Neural progenitor cell (in vitro differentiated cells): ENCODE results near the gene MICAL2. TPM values are rescaled to one million over a fixed set of nuclear protein-coding genes. Genes with fewer than 3 reads are reported as not detected.

Source experiments
- DNase-seq: peaks from one replicate; pipeline ENCODE4 v3.0.0-alpha.2; 2016; ENCODE audit warnings: low spot score
- H2AFZ ChIP-seq: fragments of 200-600 bp; sonication (generic); replicated peaks from 2 replicates; pipeline ENCODE4 v1.6.1; 2016; ENCODE audit warnings: antibody characterized with exemption
- H3F3A ChIP-seq: fragments of 200-600 bp; sonication (generic); 2 replicates; pipeline ENCODE4 v1.6.1; 2016; ENCODE audit warnings: antibody characterized with exemption, low read depth
- H3K27ac ChIP-seq: fragments of 200-600 bp; sonication (generic); 2 replicates; pipeline ENCODE4 v1.5.1; 2016; ENCODE audit warnings: mild to moderate bottlenecking
- H3K27me3 ChIP-seq: fragments of 200-600 bp; sonication (generic); 2 replicates; pipeline ENCODE4 v1.6.1; 2016; ENCODE audit warnings: mild to moderate bottlenecking, moderate library complexity
- H3K36me3 ChIP-seq: fragments of 200-600 bp; sonication (generic); 2 replicates; pipeline ENCODE4 v1.5.1; 2016
- H3K4me1 ChIP-seq: fragments of 200-600 bp; sonication (generic); 2 replicates; pipeline ENCODE4 v1.6.1; 2016; ENCODE audit warnings: mixed run types
- H3K4me2 ChIP-seq: fragments of 200-600 bp; sonication (generic); 2 replicates; pipeline ENCODE4 v1.6.1; 2016
- H3K4me3 ChIP-seq: fragments of 200-600 bp; sonication (generic); 2 replicates; pipeline ENCODE4 v1.5.1; 2016
- H3K79me2 ChIP-seq: fragments of 200-600 bp; sonication (generic); 2 replicates; pipeline ENCODE4 v1.6.1; 2016; ENCODE audit warnings: low read depth
- H3K9ac ChIP-seq: fragments of 200-600 bp; sonication (generic); 2 replicates; pipeline ENCODE4 v1.6.1; 2016
- H3K9me3 ChIP-seq: fragments of 200-600 bp; sonication (generic); 2 replicates; pipeline ENCODE4 v1.5.1; 2016; ENCODE audit warnings: low read depth
- H4K20me1 ChIP-seq: fragments of 200-600 bp; sonication (generic); 2 replicates; pipeline ENCODE4 v1.6.1; 2016; ENCODE audit warnings: low read depth
- H3K27ac Mint-ChIP-seq: 3 replicates; pipeline ENCODE4 v1.8.0; 2021; ENCODE audit warnings: mixed read lengths
- H3K27me3 Mint-ChIP-seq: 2 replicates; pipeline ENCODE4 v1.8.0; 2022; ENCODE audit warnings: low read depth, mild to moderate bottlenecking, inconsistent platforms, moderate library complexity, mixed read lengths; ENCODE audit not compliant: insufficient read depth
- H3K36me3 Mint-ChIP-seq: 3 replicates; pipeline ENCODE4 v1.8.0; 2021; ENCODE audit warnings: mixed read lengths
- H3K4me1 Mint-ChIP-seq: 3 replicates; pipeline ENCODE4 v1.8.0; 2021; ENCODE audit warnings: mixed read lengths
- H3K4me3 Mint-ChIP-seq: 3 replicates; pipeline ENCODE4 v1.8.0; 2021; ENCODE audit warnings: mild to moderate bottlenecking, moderate library complexity, mixed read lengths
- H3K9me3 Mint-ChIP-seq: 3 replicates; pipeline ENCODE4 v1.8.0; 2020; ENCODE audit warnings: mixed read lengths
- CTCF ChIP-seq: fragments of 200-600 bp; sonication (generic); IDR thresholded peaks from 2 replicates; pipeline ENCODE4 v1.5.1; 2017; ENCODE audit warnings: antibody characterized with exemption, mild to moderate bottlenecking
- EZH2 ChIP-seq: fragments of 200-600 bp; sonication (generic); IDR thresholded peaks from 2 replicates; pipeline ENCODE4 v1.6.1; 2017; ENCODE audit warnings: antibody characterized with exemption, mild to moderate bottlenecking, moderate library complexity
- EZH2phosphoT487 ChIP-seq: fragments of 200-600 bp; sonication (generic); IDR thresholded peaks from 2 replicates; pipeline ENCODE4 v1.6.1; 2017; ENCODE audit warnings: antibody characterized with exemption
- total RNA-seq: library from RNA; depleted of rRNA; stranded (reverse); fragments of >200 nt; gene quantifications from 2 replicates; pipeline ENCODE4 v1.2.3, GENCODE V29; 2015; ENCODE audit warnings: low replicate concordance

The MICAL2 gene
- total RNA-seq, 1 donor from 2014 or later, result 0.60 TPM

GRCh38 chr11:12162652-12163051 is 52.3 kb downstream of the MICAL2 start:
- Mint-ChIP-seq H3K27me3 (peaks cover 4% of the 10 kb centered on the region), H3K4me3 (no peak overlapping the region), H3K27ac (no peak overlapping the region), H3K4me1 (peaks cover 17% of the 10 kb centered on the region), H3K9me3 (no peaks in the 10 kb centered on the region), H3K36me3 (no peaks in the 10 kb centered on the region)
- Histone ChIP-seq H3K4me1 (no peaks in the 10 kb centered on the region), H3K9ac (no peak overlapping the region), H3K27ac (no peak overlapping the region), H3K36me3 (no peaks in the 10 kb centered on the region), H3K27me3 (no peaks in the 10 kb centered on the region), H3K4me3 (no peak overlapping the region), H2AFZ (no peak overlapping the region), H3K79me2 (no peaks in the 10 kb centered on the region), H4K20me1 (no peaks in the 10 kb centered on the region), H3K9me3 (no peaks in the 10 kb centered on the region), H3F3A (no peaks in the 10 kb centered on the region), H3K4me2 (no peak overlapping the region)
- TF ChIP-seq EZH2phosphoT487 (no peak), EZH2 (no peak), CTCF (no peak)
- DNase-seq, result no peak

GRCh38 chr11:12163181-12163941 is 53.0 kb downstream of the MICAL2 start:
- H3K27ac Mint-ChIP-seq, result no peak overlapping the region
- TF ChIP-seq CTCF (no peak), EZH2 (no peak), EZH2phosphoT487 (no peak)
- H3K4me3 ChIP-seq, result no peak overlapping the region
- no peaks in the 10 kb centered on the region for H3K79me2 ChIP-seq
- peaks cover 17% of the 10 kb centered on the region for H3K4me1 Mint-ChIP-seq
- no peak for DNase-seq
- no peak overlapping the region for H3K4me3 Mint-ChIP-seq
- no peaks in the 10 kb centered on the region for H3K9me3 Mint-ChIP-seq
- H3K9me3 ChIP-seq, result no peaks in the 10 kb centered on the region
- no peak overlapping the region for H2AFZ ChIP-seq
- H3F3A ChIP-seq, result no peaks in the 10 kb centered on the region
- no peaks in the 10 kb centered on the region for H3K36me3 Mint-ChIP-seq
- H3K36me3 ChIP-seq, result no peaks in the 10 kb centered on the region
- no peak overlapping the region for H3K4me2 ChIP-seq
- no peaks in the 10 kb centered on the region for H3K4me1 ChIP-seq
- H4K20me1 ChIP-seq, result no peaks in the 10 kb centered on the region
- no peaks in the 10 kb centered on the region for H3K27me3 ChIP-seq
- H3K27ac ChIP-seq, result no peak overlapping the region
- peaks cover 7% of the 10 kb centered on the region for H3K27me3 Mint-ChIP-seq
- no peak overlapping the region for H3K9ac ChIP-seq

GRCh38 chr11:12164061-12165014 is 53.9 kb downstream of the MICAL2 start:
- H2AFZ ChIP-seq, result no peak overlapping the region
- no peak overlapping the region for H3K27ac Mint-ChIP-seq
- DNase-seq, result no peak
- TF ChIP-seq EZH2 (no peak), CTCF (no peak), EZH2phosphoT487 (no peak)
- peaks cover 15% of the 10 kb centered on the region for H3K4me1 Mint-ChIP-seq
- H3K9me3 Mint-ChIP-seq, result no peaks in the 10 kb centered on the region
- H4K20me1 ChIP-seq, result no peaks in the 10 kb centered on the region
- H3K36me3 ChIP-seq, result no peaks in the 10 kb centered on the region
- H3K4me3 ChIP-seq, result no peak overlapping the region
- H3K27ac ChIP-seq, result no peak overlapping the region
- peaks cover 7% of the 10 kb centered on the region for H3K27me3 Mint-ChIP-seq
- no peaks in the 10 kb centered on the region for H3K9me3 ChIP-seq
- no peaks in the 10 kb centered on the region for H3K4me1 ChIP-seq
- no peak overlapping the region for H3K4me2 ChIP-seq
- no peaks in the 10 kb centered on the region for H3K79me2 ChIP-seq
- H3K36me3 Mint-ChIP-seq, result no peaks in the 10 kb centered on the region
- H3F3A ChIP-seq, result no peaks in the 10 kb centered on the region
- H3K4me3 Mint-ChIP-seq, result no peak overlapping the region
- H3K9ac ChIP-seq, result no peak overlapping the region
- no peaks in the 10 kb centered on the region for H3K27me3 ChIP-seq
